C4-2B (cell line): ENCODE data around the gene MEF2C.

ENCODE experiments used
- H3K27ac ChIP-seq: fragments of 450-650 bp; 2 replicates; pipeline ENCODE4 v1.5.1; 2017
- ZFX ChIP-seq: fragments of 450-650 bp; IDR thresholded peaks from 2 replicates; pipeline ENCODE4 v1.6.1; 2017
- TF ChIP-seq, protein P1 (sequence below): fragments of 450-650 bp; conservative IDR thresholded peaks from 2 replicates; pipeline ENCODE4 v1.5.1; 2017; ENCODE audit warnings: mild to moderate bottlenecking

MEF2C gene

DNA sequence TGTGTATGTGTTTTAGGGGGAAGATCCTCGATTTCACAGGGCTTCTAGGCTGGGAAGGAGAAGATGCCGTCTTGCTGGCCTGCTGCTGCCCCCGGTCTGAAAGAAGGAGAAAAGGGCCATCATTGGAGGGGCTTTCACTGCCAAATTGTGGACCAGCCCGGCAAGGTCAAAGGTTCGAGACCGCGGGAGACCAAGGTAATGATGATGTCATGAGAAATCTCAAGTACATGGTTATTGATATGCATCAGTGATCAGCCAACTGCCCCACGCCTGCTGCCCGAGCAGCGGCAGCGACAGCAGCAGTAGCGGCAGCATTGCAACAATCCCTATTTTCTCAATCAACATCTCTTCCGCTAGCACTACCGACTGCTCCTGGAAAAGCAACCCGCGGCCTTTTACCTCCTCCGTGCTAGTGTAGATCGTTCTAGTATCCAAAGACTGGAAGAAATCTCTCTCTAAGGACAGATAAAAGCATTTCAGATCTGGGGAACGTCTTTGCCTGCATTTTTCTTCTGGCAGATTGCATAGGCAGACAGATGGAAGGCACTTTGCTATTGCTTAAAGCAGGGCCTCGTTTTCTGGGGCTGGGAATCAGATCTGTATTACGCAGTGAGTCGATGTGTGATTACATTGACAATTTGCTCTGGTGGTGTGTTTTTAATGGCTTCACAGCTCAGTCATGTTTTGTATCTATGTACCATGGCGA lies 215.3 kb downstream of the MEF2C start:
- H3K27ac ChIP-seq, result no peak overlapping the region
- TF ChIP-seq, protein P1, sequence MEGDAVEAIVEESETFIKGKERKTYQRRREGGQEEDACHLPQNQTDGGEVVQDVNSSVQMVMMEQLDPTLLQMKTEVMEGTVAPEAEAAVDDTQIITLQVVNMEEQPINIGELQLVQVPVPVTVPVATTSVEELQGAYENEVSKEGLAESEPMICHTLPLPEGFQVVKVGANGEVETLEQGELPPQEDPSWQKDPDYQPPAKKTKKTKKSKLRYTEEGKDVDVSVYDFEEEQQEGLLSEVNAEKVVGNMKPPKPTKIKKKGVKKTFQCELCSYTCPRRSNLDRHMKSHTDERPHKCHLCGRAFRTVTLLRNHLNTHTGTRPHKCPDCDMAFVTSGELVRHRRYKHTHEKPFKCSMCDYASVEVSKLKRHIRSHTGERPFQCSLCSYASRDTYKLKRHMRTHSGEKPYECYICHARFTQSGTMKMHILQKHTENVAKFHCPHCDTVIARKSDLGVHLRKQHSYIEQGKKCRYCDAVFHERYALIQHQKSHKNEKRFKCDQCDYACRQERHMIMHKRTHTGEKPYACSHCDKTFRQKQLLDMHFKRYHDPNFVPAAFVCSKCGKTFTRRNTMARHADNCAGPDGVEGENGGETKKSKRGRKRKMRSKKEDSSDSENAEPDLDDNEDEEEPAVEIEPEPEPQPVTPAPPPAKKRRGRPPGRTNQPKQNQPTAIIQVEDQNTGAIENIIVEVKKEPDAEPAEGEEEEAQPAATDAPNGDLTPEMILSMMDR, result no peak
- no peak for TF ChIP-seq ZFX
